Thyroid gland (tissue), 4 donors: Measurements from ENCODE around the gene CHRNB2.

ENCODE experiments used
- POLR2A ChIP-seq, 2 donors: fragments of 450-650 bp; IDR thresholded peaks; one replicate each; pipeline ENCODE4 v1.6.1; 2017; ENCODE audit warnings: antibody characterized with exemption in 2 of 2, mild to moderate bottlenecking in 2 of 2, moderate library complexity in 1 of 2
- TF ChIP-seq, protein P1 (sequence below), 6 experiments: fragments of 200-600 bp in 3 of 6; fragments of 450-650 bp in 3 of 6; sonication (generic) in 3 of 6; IDR thresholded peaks; one replicate each; pipeline ENCODE4 v1.5.1; 2016 to 2019; ENCODE audit warnings: antibody characterized with exemption in 6 of 6, mild to moderate bottlenecking in 2 of 6, inconsistent platforms in 1 of 6, moderate library complexity in 1 of 6

DNA sequence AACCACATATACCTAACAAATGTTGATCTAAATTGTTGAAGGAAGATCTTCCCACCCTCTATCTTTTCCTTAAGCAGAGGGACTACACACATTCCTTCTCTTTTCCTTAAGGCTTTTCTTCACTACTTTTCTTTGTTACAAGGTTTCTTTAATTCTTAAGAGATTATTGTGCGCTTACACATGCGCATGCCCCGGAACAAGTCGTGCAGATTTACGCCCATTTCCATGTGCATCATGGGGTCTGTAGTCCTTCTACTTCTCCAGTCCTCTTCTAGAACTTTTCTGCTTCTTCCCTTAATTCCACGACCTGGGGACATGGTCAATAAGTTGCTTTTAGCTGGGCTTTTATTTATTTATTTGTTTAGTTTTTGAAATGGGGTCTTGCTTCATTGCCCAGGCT lies 1.7 kb upstream of the CHRNB2 start:
- TF ChIP-seq, protein P1, sequence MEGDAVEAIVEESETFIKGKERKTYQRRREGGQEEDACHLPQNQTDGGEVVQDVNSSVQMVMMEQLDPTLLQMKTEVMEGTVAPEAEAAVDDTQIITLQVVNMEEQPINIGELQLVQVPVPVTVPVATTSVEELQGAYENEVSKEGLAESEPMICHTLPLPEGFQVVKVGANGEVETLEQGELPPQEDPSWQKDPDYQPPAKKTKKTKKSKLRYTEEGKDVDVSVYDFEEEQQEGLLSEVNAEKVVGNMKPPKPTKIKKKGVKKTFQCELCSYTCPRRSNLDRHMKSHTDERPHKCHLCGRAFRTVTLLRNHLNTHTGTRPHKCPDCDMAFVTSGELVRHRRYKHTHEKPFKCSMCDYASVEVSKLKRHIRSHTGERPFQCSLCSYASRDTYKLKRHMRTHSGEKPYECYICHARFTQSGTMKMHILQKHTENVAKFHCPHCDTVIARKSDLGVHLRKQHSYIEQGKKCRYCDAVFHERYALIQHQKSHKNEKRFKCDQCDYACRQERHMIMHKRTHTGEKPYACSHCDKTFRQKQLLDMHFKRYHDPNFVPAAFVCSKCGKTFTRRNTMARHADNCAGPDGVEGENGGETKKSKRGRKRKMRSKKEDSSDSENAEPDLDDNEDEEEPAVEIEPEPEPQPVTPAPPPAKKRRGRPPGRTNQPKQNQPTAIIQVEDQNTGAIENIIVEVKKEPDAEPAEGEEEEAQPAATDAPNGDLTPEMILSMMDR (IDR thresholded peaks at IDR 0.05): no peak
- no peak for TF ChIP-seq POLR2A (IDR thresholded peaks at IDR 0.05)
